Measurements from ENCODE around the gene FAM222A. TPM values are rescaled to one million over a fixed set of nuclear protein-coding genes. Genes with fewer than 3 reads are reported as not detected.

The FAM222A gene
- 1 to 10 TPM; 1.3 to 2.0 TPM for total RNA-seq
- 2.8 to 15.4 reads per million in 2 donors for total RNA-seq

GRCh38 chr12:109713187-109714070, at the start of gene FAM222A:
Gene FAM222A, plus strand, starts transcription at chr12:109713825. Its CDS starts 30,322 bp downstream, at chr12:109744147.
- DNase-seq (peak; percentile 97 to 98 (median 97)), ATAC-seq (peak; percentile 93)
- no peaks in the 10 kb centered on the region for H3K36me3 Mint-ChIP-seq (ENCODE audit: low read depth)
- H3K9me3 ChIP-seq (ENCODE audit: control insufficient read depth, low read length, poor library complexity, severe bottlenecking): no peaks in the 10 kb centered on the region
- H3K4me3 Mint-ChIP-seq: peak within 1 kb of the TSS; percentile 78
- peaks cover 39% of the 10 kb centered on the region for H3K27me3 Mint-ChIP-seq
- H3K4me1 Mint-ChIP-seq: no peaks in the 10 kb centered on the region
- no peak within 1 kb of the TSS for H3K27ac Mint-ChIP-seq

- H3K9me3 ChIP-seq (ENCODE audit: control insufficient read depth, low read length, poor library complexity, severe bottlenecking): no peaks in the 10 kb centered on the region
- ATAC-seq: no peak
- Mint-ChIP-seq H3K36me3 (ENCODE audit: low read depth) (no peaks in the 10 kb centered on the region), H3K27ac (no peak overlapping the region), H3K4me1 (no peaks in the 10 kb centered on the region), H3K4me3 (no peak overlapping the region), H3K27me3 (peaks cover 16% of the 10 kb centered on the region)
- DNase-seq: no peak
These were observed 49.2 kb upstream of the FAM222A start for GRCh38 chr12:109664402-109664801.

GRCh38 chr12:109666068-109666467, 47.6 kb upstream of the FAM222A start:
- ATAC-seq (no peak), DNase-seq (no peak)
- Mint-ChIP-seq H3K4me3 (no peak overlapping the region), H3K27ac (no peak overlapping the region), H3K27me3 (peaks cover 29% of the 10 kb centered on the region), H3K36me3 (ENCODE audit: low read depth) (no peaks in the 10 kb centered on the region), H3K4me1 (no peaks in the 10 kb centered on the region)
- H3K9me3 ChIP-seq (ENCODE audit: control insufficient read depth, low read length, poor library complexity, severe bottlenecking): no peaks in the 10 kb centered on the region

- no peak for DNase-seq
- Mint-ChIP-seq H3K27ac (no peak overlapping the region), H3K4me3 (no peak overlapping the region), H3K27me3 (peaks cover 41% of the 10 kb centered on the region), H3K4me1 (no peaks in the 10 kb centered on the region), H3K36me3 (ENCODE audit: low read depth) (peaks cover 2% of the 10 kb centered on the region)
- no peaks in the 10 kb centered on the region for H3K9me3 ChIP-seq (ENCODE audit: control insufficient read depth, low read length, poor library complexity, severe bottlenecking)
- ATAC-seq: no peak
These were observed 42.9 kb upstream of the FAM222A start for GRCh38 chr12:109670731-109671130.

GRCh38 chr12:109671502-109671901, 42.1 kb upstream of the FAM222A start:
- H3K9me3 ChIP-seq (ENCODE audit: control insufficient read depth, low read length, poor library complexity, severe bottlenecking): no peaks in the 10 kb centered on the region
- peaks cover 41% of the 10 kb centered on the region for H3K27me3 Mint-ChIP-seq
- no peaks in the 10 kb centered on the region for H3K4me1 Mint-ChIP-seq
- ATAC-seq (no peak), DNase-seq (no peak)
- no peak overlapping the region for H3K4me3 Mint-ChIP-seq
- H3K27ac Mint-ChIP-seq: no peak overlapping the region
- peaks cover 2% of the 10 kb centered on the region for H3K36me3 Mint-ChIP-seq (ENCODE audit: low read depth)

- H3K9me3 ChIP-seq (ENCODE audit: control insufficient read depth, low read length, poor library complexity, severe bottlenecking): no peaks in the 10 kb centered on the region
- peaks cover 40% of the 10 kb centered on the region for H3K27me3 Mint-ChIP-seq
- H3K36me3 Mint-ChIP-seq (ENCODE audit: low read depth): peaks cover 2% of the 10 kb centered on the region
- no peaks in the 10 kb centered on the region for H3K4me1 Mint-ChIP-seq
- no peak overlapping the region for H3K27ac Mint-ChIP-seq
- H3K4me3 Mint-ChIP-seq: no peak overlapping the region
- ATAC-seq: no peak
- DNase-seq: no peak
These were observed 40.2 kb upstream of the FAM222A start for GRCh38 chr12:109673379-109673778.

GRCh38 chr12:109673884-109674283, 39.7 kb upstream of the FAM222A start:
- Mint-ChIP-seq H3K27me3 (peaks cover 37% of the 10 kb centered on the region), H3K4me3 (no peak overlapping the region), H3K4me1 (no peaks in the 10 kb centered on the region), H3K27ac (no peak overlapping the region), H3K36me3 (ENCODE audit: low read depth) (peaks cover 2% of the 10 kb centered on the region)
- no peak for DNase-seq
- no peaks in the 10 kb centered on the region for H3K9me3 ChIP-seq (ENCODE audit: control insufficient read depth, low read length, poor library complexity, severe bottlenecking)
- no peak for ATAC-seq

GRCh38 chr12:109675411-109675810, 38.2 kb upstream of the FAM222A start:
- Mint-ChIP-seq H3K4me1 (no peaks in the 10 kb centered on the region), H3K4me3 (no peak overlapping the region), H3K27ac (no peak overlapping the region), H3K36me3 (ENCODE audit: low read depth) (peaks cover 2% of the 10 kb centered on the region), H3K27me3 (peaks cover 23% of the 10 kb centered on the region)
- no peak for ATAC-seq
- DNase-seq: no peak
- no peaks in the 10 kb centered on the region for H3K9me3 ChIP-seq (ENCODE audit: control insufficient read depth, low read length, poor library complexity, severe bottlenecking)

GRCh38 chr12:109677279-109677691, 36.3 kb upstream of the FAM222A start:
- ATAC-seq (no peak), DNase-seq (no peak)
- Mint-ChIP-seq H3K27me3 (peaks cover 14% of the 10 kb centered on the region), H3K27ac (no peak overlapping the region), H3K4me1 (no peaks in the 10 kb centered on the region), H3K36me3 (ENCODE audit: low read depth) (peaks cover 2% of the 10 kb centered on the region), H3K4me3 (no peak overlapping the region)
- no peaks in the 10 kb centered on the region for H3K9me3 ChIP-seq (ENCODE audit: control insufficient read depth, low read length, poor library complexity, severe bottlenecking)

- no peak overlapping the region for H3K27ac Mint-ChIP-seq
- ATAC-seq (no peak), DNase-seq (no peak)
- H3K27me3 Mint-ChIP-seq: peaks cover 22% of the 10 kb centered on the region
- peaks cover 4% of the 10 kb centered on the region for H3K36me3 Mint-ChIP-seq (ENCODE audit: low read depth)
- H3K4me3 Mint-ChIP-seq: no peak overlapping the region
- no peaks in the 10 kb centered on the region for H3K4me1 Mint-ChIP-seq
- H3K9me3 ChIP-seq (ENCODE audit: control insufficient read depth, low read length, poor library complexity, severe bottlenecking): no peaks in the 10 kb centered on the region
These were observed 34.9 kb upstream of the FAM222A start for GRCh38 chr12:109678719-109679118.

- H3K9me3 ChIP-seq (ENCODE audit: control insufficient read depth, low read length, poor library complexity, severe bottlenecking): no peaks in the 10 kb centered on the region
- H3K4me1 Mint-ChIP-seq: no peaks in the 10 kb centered on the region
- DNase-seq (no peak), ATAC-seq (no peak)
- peaks cover 4% of the 10 kb centered on the region for H3K36me3 Mint-ChIP-seq (ENCODE audit: low read depth)
- no peak overlapping the region for H3K27ac Mint-ChIP-seq
- H3K4me3 Mint-ChIP-seq: no peak overlapping the region
- peaks cover 22% of the 10 kb centered on the region for H3K27me3 Mint-ChIP-seq
These were observed 33.9 kb upstream of the FAM222A start for GRCh38 chr12:109679501-109680263.

- DNase-seq (no peak), ATAC-seq (no peak)
- Mint-ChIP-seq H3K4me1 (no peaks in the 10 kb centered on the region), H3K4me3 (no peak overlapping the region), H3K36me3 (ENCODE audit: low read depth) (peaks cover 4% of the 10 kb centered on the region), H3K27ac (no peak overlapping the region), H3K27me3 (peaks cover 19% of the 10 kb centered on the region)
- H3K9me3 ChIP-seq (ENCODE audit: control insufficient read depth, low read length, poor library complexity, severe bottlenecking): no peaks in the 10 kb centered on the region
These were observed 33.2 kb upstream of the FAM222A start for GRCh38 chr12:109680264-109681005.
